HG03565 (cell line): ENCODE measurements around the gene PDE4B.
A peak's percentile ranks its signal among the peaks of the same experiment; 100 is the strongest.

Source experiments
- ATAC-seq: cut with Tn5 transposase; IDR thresholded peaks from one replicate; pipeline ENCODE4 v1.9.1; 2021; ENCODE audit warnings: mild to moderate bottlenecking, moderate library complexity; ENCODE audit not compliant: unreplicated experiment

PDE4B gene

GRCh38 chr1:66325594-66326380, 533.1 kb downstream of the PDE4B start:
- no peak for ATAC-seq

- ATAC-seq: no peak
These were observed 534.2 kb downstream of the PDE4B start for GRCh38 chr1:66326867-66327266.

GRCh38 chr1:66327588-66327987, 534.9 kb downstream of the PDE4B start:
- ATAC-seq: peak; percentile 27

DNA sequence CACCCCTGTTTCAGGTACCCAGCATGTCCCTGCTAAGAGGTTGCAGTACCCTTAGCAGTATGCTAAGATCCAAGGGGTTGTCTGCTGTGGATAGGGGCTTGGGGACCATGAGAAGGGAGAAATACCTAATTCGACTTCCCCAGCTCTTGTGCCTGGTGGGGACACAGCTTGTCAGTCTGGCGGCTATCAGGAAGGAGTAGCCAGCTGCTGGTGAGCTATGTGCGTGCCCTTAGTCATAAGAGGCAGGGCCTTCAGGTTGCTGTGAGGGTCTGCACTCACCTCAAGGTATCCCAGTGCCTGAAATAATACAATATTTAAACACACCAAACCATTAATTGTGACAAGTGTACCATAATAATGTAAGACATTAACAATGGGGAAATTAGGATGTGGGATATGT, 536.2 kb downstream of the PDE4B start:
- no peak for ATAC-seq

DNA sequence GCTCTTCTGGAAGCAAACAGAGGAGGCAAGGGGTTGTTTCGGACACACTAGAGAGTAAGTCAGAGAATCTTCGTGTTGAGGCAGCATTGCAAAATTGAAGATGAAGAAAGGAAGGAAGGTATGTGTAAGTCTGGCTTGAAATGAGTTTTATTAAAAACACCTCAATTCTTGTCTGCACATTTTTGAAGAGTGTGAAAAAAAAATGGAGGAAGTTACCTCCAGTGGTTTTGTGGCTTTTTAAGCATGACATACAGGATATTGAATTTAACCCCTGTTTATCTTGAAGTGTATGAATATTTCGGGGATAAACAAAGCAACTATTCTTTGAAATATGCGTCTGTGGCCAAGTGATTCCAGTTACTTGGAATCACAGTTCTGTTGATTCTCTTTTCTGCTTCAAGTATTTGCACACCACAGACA, 538.0 kb downstream of the PDE4B start:
- no peak for ATAC-seq

DNA sequence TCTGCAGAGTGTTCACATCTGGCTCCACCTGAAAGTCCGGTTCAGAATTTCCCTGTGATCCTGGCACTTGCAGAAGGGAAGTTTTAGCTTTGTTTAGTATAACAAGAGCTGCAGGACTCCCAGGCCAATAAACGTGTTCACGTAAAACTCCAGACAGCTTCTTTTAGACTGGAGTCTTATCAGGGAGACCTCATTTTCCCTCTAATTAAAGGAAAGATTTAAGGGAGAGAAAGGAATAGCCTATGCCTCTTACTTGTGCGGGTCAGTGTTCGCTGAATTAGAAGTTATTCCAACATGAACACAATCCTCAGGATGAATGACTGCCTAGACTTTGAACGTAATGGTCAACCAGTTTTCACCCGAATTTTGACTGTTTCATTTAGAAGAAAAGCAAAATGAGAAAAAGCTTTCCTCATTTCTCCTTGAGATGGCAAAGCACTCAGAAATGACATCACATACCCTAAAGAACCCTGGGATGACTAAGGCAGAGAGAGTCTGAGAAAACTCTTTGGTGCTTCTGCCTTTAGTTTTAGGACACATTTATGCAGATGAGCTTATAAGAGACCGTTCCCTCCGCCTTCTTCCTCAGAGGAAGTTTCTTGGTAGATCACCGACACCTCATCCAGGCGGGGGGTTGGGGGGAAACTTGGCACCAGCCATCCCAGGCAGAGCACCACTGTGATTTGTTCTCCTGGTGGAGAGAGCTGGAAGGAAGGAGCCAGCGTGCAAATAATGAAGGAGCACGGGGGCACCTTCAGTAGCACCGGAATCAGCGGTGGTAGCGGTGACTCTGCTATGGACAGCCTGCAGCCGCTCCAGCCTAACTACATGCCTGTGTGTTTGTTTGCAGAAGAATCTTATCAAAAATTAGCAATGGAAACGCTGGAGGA, 539.2 kb downstream of the PDE4B start:
- no peak for ATAC-seq

GRCh38 chr1:66332548-66332901, 539.8 kb downstream of the PDE4B start:
- ATAC-seq: no peak

GRCh38 chr1:66333466-66334199, 540.9 kb downstream of the PDE4B start:
- no peak for ATAC-seq

GRCh38 chr1:66334318-66334717, 541.6 kb downstream of the PDE4B start:
- ATAC-seq: no peak

- no peak for ATAC-seq
These were observed 542.4 kb downstream of the PDE4B start for GRCh38 chr1:66335125-66335524.

DNA sequence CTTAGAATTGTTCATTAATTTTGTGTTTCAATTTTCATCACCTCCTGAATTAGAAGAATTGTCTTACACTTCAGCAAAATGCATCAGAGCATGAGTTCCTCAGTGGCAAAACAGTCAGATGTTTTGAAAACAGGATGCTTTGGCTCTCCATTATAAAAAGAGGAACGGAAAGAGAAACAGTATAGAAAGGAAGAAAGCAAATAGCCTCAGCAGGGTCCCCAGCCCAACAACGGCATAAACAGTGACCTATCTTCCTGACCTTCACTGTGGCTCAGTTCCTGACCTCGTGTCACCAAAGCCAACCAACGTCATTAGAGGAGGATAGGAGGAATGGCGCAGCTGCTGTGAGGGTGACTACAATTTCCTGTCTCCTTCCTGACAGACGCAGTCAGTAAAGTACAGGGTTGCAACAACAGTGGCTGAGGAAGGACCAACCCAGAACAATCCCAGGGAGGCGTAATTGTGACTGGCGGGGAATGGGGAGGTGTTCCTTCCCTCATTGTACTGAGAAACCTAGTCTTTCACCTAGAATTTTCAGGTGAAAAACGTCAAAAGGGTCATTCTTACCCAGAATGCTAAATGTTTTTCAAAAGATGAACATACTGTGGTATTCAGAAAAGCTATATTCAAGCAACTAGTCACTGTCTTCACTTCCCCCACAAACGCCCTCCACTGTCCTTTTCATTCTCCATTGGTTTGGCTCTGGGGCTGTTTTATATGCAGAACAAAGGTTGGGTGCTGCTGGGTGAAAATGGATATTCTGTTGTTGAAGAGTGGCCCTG, 543.4 kb downstream of the PDE4B start:
- peak; percentile 81 for ATAC-seq

DNA sequence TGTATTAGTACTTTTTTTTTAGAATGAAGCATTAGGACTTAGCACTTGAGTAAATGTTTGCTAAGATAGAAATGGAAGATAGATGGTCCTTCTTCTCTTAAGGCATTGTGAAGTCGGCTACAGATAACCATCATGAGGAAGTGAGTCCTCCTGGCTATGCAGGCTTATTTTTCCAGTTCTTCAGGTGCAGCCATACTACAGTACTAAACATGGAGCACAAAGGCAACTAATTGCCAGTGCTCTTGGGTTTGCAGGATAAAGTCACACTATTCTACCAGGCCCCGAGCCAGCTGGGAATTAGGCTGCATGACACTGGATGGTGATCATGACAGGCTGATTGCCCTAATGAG, 543.9 kb downstream of the PDE4B start:
- ATAC-seq: no peak

GRCh38 chr1:66337249-66337648, 544.6 kb downstream of the PDE4B start:
- no peak for ATAC-seq

DNA sequence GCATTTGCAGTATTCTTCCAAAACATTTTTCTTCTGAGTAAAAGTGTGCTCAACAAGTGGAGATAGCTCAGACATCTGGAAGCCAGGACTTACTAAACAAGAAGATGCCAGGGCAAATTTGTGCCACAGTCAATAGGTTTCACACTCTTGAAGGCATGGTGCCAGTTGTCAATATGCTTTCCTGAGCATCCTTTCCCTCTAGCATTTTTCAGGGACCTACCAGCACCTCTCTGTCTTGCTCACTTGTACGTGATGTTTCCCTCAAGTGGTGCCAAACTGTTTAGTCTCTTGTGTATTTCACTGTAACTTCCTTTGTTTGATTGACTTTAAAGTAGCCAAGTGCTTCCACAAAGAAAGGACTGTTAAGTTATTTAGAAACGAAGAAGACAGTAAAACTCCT, 547.2 kb downstream of the PDE4B start:
- no peak for ATAC-seq

GRCh38 chr1:66341446-66342089, 548.9 kb downstream of the PDE4B start:
- no peak for ATAC-seq

GRCh38 chr1:66342707-66343106, 550.0 kb downstream of the PDE4B start:
- ATAC-seq: no peak

- ATAC-seq: no peak
These were observed 551.1 kb downstream of the PDE4B start for GRCh38 chr1:66343569-66344325.

DNA sequence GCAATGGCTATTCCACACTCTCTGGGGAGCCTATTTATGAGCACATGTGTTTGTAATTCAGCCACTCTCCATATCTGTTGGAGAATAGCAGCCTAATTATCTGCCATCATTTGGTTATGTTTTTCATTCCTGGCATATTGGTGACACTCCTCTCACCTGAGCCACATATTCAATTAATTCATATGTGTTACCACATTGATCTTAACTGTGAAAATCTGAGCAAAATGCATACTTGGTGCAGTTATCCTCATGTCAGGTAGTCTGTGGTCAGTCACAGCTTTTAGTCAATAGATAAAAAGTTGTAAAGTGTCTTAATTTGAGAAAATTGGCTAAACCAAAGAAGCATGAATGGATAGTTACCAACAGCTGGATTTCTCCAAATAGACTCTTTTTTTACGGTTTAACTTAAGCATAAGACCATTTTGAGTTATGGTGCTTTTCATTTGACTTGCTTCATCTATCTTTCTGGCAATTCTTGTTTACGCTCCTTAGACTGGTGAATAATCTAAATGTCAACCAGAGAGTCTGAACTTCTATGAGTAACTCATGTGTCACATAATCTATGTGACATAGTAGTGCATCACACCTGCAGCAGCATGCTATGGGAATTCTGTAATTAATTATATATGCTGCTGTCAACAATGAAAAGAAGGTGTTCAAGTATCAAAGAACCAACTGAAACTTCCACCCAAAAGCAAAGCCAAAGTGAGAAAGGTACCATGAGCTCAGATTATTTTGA, 553.5 kb downstream of the PDE4B start:
- no peak for ATAC-seq

DNA sequence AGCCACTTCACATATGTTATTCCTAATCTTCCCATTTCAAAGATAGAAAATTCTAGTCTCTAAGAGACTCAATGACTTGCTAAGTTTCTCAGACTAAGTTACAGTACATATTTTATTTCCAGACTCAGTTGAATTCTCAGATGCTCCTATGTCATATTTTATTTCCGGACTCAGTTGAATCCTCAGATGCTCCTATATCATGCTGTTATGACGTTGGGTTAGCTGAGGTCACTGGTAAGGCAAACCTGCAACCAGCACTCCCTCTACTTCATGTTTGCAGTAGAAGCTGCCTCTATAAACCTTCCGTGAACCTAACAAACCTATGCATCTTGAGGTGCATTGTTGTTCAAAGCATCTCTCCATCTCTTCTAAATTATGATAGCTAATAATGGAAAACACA, 554.2 kb downstream of the PDE4B start:
- ATAC-seq: no peak
